K562 (cell line): ENCODE results near the gene CNPY4. TPM values are rescaled to one million over a fixed set of nuclear protein-coding genes. Genes with fewer than 3 reads are reported as not detected.

Experiments
- CBX1 ChIP-seq: sonication (generic); IDR thresholded peaks from 2 replicates; pipeline ENCODE4 v1.6.1; 2016; ENCODE audit warnings: antibody characterized with exemption, low read depth, mild to moderate bottlenecking
- DPF2 ChIP-seq: fragments of 450-650 bp; IDR thresholded peaks from 2 replicates; pipeline ENCODE4 v1.6.1; 2016
- E2F6 ChIP-seq, 2 experiments: IDR thresholded peaks; 2 replicates each; pipeline ENCODE4 v1.6.1; 2011; ENCODE audit warnings: borderline replicate concordance in 1 of 2, control low read depth in 1 of 2, low read depth in 1 of 2, low read length in 1 of 2, mild to moderate bottlenecking in 1 of 2, mixed read lengths in 1 of 2, moderate library complexity in 1 of 2; ENCODE audit not compliant: insufficient read depth in 1 of 2, insufficient read length in 1 of 2, poor library complexity in 1 of 2, severe bottlenecking in 1 of 2; ENCODE audit errors: extremely low read depth in 1 of 2
- EWSR1 ChIP-seq: fragments of 450-650 bp; IDR thresholded peaks from 2 replicates; pipeline ENCODE4 v1.6.1; 2018; ENCODE audit warnings: borderline replicate concordance, mild to moderate bottlenecking, low read depth, moderate library complexity; ENCODE audit not compliant: partially characterized antibody
- GTF2F1 ChIP-seq: IDR thresholded peaks from 2 replicates; pipeline ENCODE4 v1.6.1; 2011; ENCODE audit warnings: low read depth, low read length, improper control_type of control experiment
- MCM5 ChIP-seq: fragments of 450-650 bp; IDR thresholded peaks from 2 replicates; pipeline ENCODE4 v1.6.1; 2016; ENCODE audit warnings: low read depth
- POLR2AphosphoS5 ChIP-seq: IDR thresholded peaks from 2 replicates; pipeline ENCODE4 v1.6.1; 2011; ENCODE audit warnings: mild to moderate bottlenecking, low read depth, low read length, moderate library complexity; ENCODE audit not compliant: control insufficient read depth, insufficient read depth
- TCF7 ChIP-seq: sonication (generic); IDR thresholded peaks from 2 replicates; pipeline ENCODE4 v1.6.1; 2016; ENCODE audit warnings: antibody characterized with exemption, borderline replicate concordance
- TEAD2 ChIP-seq: fragments of 450-650 bp; IDR thresholded peaks from 2 replicates; pipeline ENCODE4 v1.6.1; 2016; ENCODE audit warnings: missing genetic modification characterization, control low read depth, missing compliant biosample characterization
- TRIM28 ChIP-seq: fragments of 450-650 bp; IDR thresholded peaks from 2 replicates; pipeline ENCODE4 v1.6.1; 2017
- VEZF1 ChIP-seq: fragments of 200-800 bp; sonication (Bioruptor generic); IDR thresholded peaks from 2 replicates; pipeline ENCODE4 v1.6.1; 2017; ENCODE audit warnings: missing genetic modification characterization, missing compliant biosample characterization
- XRCC3 ChIP-seq: fragments of 450-650 bp; IDR thresholded peaks from 2 replicates; pipeline ENCODE4 v1.6.1; 2017; ENCODE audit warnings: mild to moderate bottlenecking, moderate library complexity
- ZEB2 ChIP-seq: fragments of 450-650 bp; IDR thresholded peaks from 2 replicates; pipeline ENCODE4 v1.6.1; 2016
- ZNF280A ChIP-seq: fragments of 450-650 bp; IDR thresholded peaks from 2 replicates; pipeline ENCODE4 v1.6.1; 2018; ENCODE audit warnings: mild to moderate bottlenecking, low read depth; ENCODE audit not compliant: partially characterized antibody
- ZNF280B ChIP-seq: fragments of 250-450 bp; sonication (Bioruptor Pico); IDR thresholded peaks from 2 replicates; pipeline ENCODE4 v1.5.1; 2021; ENCODE audit warnings: mild to moderate bottlenecking
- ZNF3 ChIP-seq: fragments of 250-450 bp; sonication (Bioruptor Pico); IDR thresholded peaks from 2 replicates; pipeline ENCODE4 v1.5.0; 2021; ENCODE audit warnings: mild to moderate bottlenecking, moderate library complexity
- ZNF445 ChIP-seq: fragments of 250-450 bp; sonication (Bioruptor Pico); IDR thresholded peaks from 2 replicates; pipeline ENCODE4 v1.4.0; 2020; ENCODE audit warnings: low read depth, mild to moderate bottlenecking, moderate library complexity
- ZNF75A ChIP-seq: fragments of 450-650 bp; formaldehyde crosslinking; IDR thresholded peaks from 2 replicates; pipeline ENCODE4 v1.4.0; 2020; ENCODE audit warnings: mild to moderate bottlenecking
- polyA plus RNA-seq, 8 experiments: library from polyadenylated mRNA; depleted of rRNA in 4 of 8; stranded (reverse) in 5 of 8; unstranded in 3 of 8; fragments of >200 nt; fragmentation: Nextera tagmentation in 2 of 8; fragmentation: Illumina TruSeq in 1 of 8; extraction: Ambion mirVana in 2 of 8; extraction: Trizol in 1 of 8; gene quantifications; 2 replicates each; pipeline versions ENCODE4 v1.2.1 to v1.2.3, GENCODE V29; 2011 to 2014; ENCODE audit warnings: inconsistent platforms in 1 of 8, missing spikeins in 1 of 8
- total RNA-seq, 7 experiments: library from RNA; depleted of rRNA in 6 of 7; stranded (reverse); fragments of >200 nt in 6 of 7; fragmentation: Illumina TruSeq in 2 of 7; extraction: Trizol in 2 of 7; gene quantifications; 2 replicates each; pipeline versions ENCODE4 v1.2.1 to v1.2.3, GENCODE V29; 2011 to 2021; ENCODE audit warnings: low replicate concordance in 1 of 7

CNPY4 gene
- total and polyA plus RNA-seq, 9 of the 15 experiments (the other 6 are each of a cell fraction or from before 2014, with no cell fraction given) = 1.9 to 11.2 (median 7.0) TPM

- 0 out of 2 replicates have a peak, but pooled peaks have one; percentile 42 for TF ChIP-seq GTF2F1
- peak; percentile 99 for TF ChIP-seq ZNF280A
- peak; percentile 97 for TF ChIP-seq XRCC3
- 0 out of 2 replicates have a peak, but pooled peaks have one; percentile 11 for TF ChIP-seq POLR2AphosphoS5
- no peak for TF ChIP-seq EWSR1
- TF ChIP-seq VEZF1 (CRISPR knock-in tag) = 0 out of 2 replicates have a peak, but pooled peaks have one; percentile 17
- peak; percentile 100 for TF ChIP-seq TRIM28
- TF ChIP-seq ZNF75A = peak; percentile 99
- no peak for TF ChIP-seq MCM5
- TF ChIP-seq DPF2 = no peak
- no peak; the same call in 1 of the 2 replicates for TF ChIP-seq ZNF3
- TF ChIP-seq TEAD2 = no peak
- TF ChIP-seq E2F6 (IDR thresholded peaks at IDR 0.05; ENCODE audit: borderline replicate concordance in 1 of 2, extremely low read depth in 1 of 2, insufficient read depth in 1 of 2, insufficient read length in 1 of 2, low read depth in 1 of 2, low read length in 1 of 2, poor library complexity in 1 of 2, severe bottlenecking in 1 of 2) = peak in 1 of 2 experiments; percentile 42
- TF ChIP-seq ZNF445 (CRISPR knock-in tag) = peak; percentile 83
- TF ChIP-seq ZNF280B (CRISPR knock-in tag) = peak; percentile 47
- TF ChIP-seq TCF7 = no peak
- TF ChIP-seq CBX1 = peak; percentile 85; the same call in 1 of the 2 replicates
- peak; percentile 80 for TF ChIP-seq ZEB2
Measured at GRCh38 chr7:100071018-100071723, 48.3 kb upstream of the CNPY4 start (continued).
